Measurements from ENCODE around the gene RNF213. TPM values are rescaled to one million over a fixed set of nuclear protein-coding genes. Genes with fewer than 3 reads are reported as not detected.
"Not testable (repeated sequence)": the region's sequence is repeated elsewhere in the genome, so short reads cannot be mapped to it uniquely, and the experiment has no call there.

RNF213 gene
- total RNA-seq, 1 donor from 2014 or later: 17.5 TPM

- DNase-seq: no peak
Measured at GRCh38 chr17:80395402-80396151, 134.9 kb downstream of the RNF213 start.

GRCh38 chr17:80396157-80397033 lies 135.7 kb downstream of the RNF213 start:
- no peak for DNase-seq

GRCh38 chr17:80397034-80397387 lies 136.4 kb downstream of the RNF213 start:
- no peak for DNase-seq

- DNase-seq: no peak
Measured at GRCh38 chr17:80397686-80398085, 137.0 kb downstream of the RNF213 start.

GRCh38 chr17:80401086-80401485 lies 140.4 kb downstream of the RNF213 start:
- DNase-seq: not testable (repeated sequence)

GRCh38 chr17:80402102-80402501 lies 141.4 kb downstream of the RNF213 start:
- not testable (repeated sequence) for DNase-seq

- DNase-seq: no peak
Measured at GRCh38 chr17:80402959-80403358, 142.3 kb downstream of the RNF213 start.

GRCh38 chr17:80406146-80406545 lies 145.5 kb downstream of the RNF213 start:
- no peak for DNase-seq

- DNase-seq: not testable (repeated sequence)
Measured at GRCh38 chr17:80407917-80408316, 147.3 kb downstream of the RNF213 start.

GRCh38 chr17:80408872-80409271 lies 148.2 kb downstream of the RNF213 start:
- DNase-seq: no peak

GRCh38 chr17:80409626-80410025 lies 149.0 kb downstream of the RNF213 start:
- DNase-seq: no peak

- DNase-seq: not testable (repeated sequence)
Measured at GRCh38 chr17:80410441-80411087, 149.9 kb downstream of the RNF213 start.

GRCh38 chr17:80413771-80414507 lies 153.3 kb downstream of the RNF213 start:
- no peak for DNase-seq

- no peak for DNase-seq
Measured at GRCh38 chr17:80414508-80414802, 153.8 kb downstream of the RNF213 start.

GRCh38 chr17:80414803-80415625 lies 154.4 kb downstream of the RNF213 start, which contains the start of gene ENDOV:
Gene ENDOV (plus strand): TSS chr17:80415167. CDS start chr17:80415195, 28 bp downstream.
- peak; percentile 93 for DNase-seq

- no peak for DNase-seq
Measured at GRCh38 chr17:80415626-80416137, 155.0 kb downstream of the RNF213 start.

- DNase-seq: no peak
Measured at GRCh38 chr17:80416260-80416939, 155.7 kb downstream of the RNF213 start.

GRCh38 chr17:80416940-80417293 lies 156.3 kb downstream of the RNF213 start:
- no peak for DNase-seq

- no peak for DNase-seq
Measured at GRCh38 chr17:80418589-80418988, 157.9 kb downstream of the RNF213 start.

GRCh38 chr17:80419255-80419654 lies 158.6 kb downstream of the RNF213 start:
- no peak for DNase-seq

Data from occipital lobe (tissue), 2 donors.